Body of pancreas (tissue), 4 donors: ENCODE results near the gene EMP1. TPM values are rescaled to one million over a fixed set of nuclear protein-coding genes. Genes with fewer than 3 reads are reported as not detected.

ENCODE experiments used
- ATAC-seq: fragments of 150-250 bp; one replicate; pipeline ENCODE4 v1.9.1; 2016
- DNase-seq, 4 donors: peaks; one replicate each; pipeline ENCODE4 v3.0.0-alpha.2; 2019
- H3K27ac ChIP-seq, 4 donors: fragments of 200-600 bp; sonication (generic); 1 replicate in 3 of 4; 2 replicates in 1 of 4; pipeline versions ENCODE4 v1.5.1 to v1.6.1; 2016 to 2019; ENCODE audit warnings: mild to moderate bottlenecking in 1 of 4, mixed read lengths in 1 of 4, moderate library complexity in 1 of 4
- H3K27me3 ChIP-seq, 2 donors: fragments of 200-600 bp; sonication (generic); one replicate each; pipeline ENCODE4 v1.6.0; 2016; ENCODE audit warnings: mild to moderate bottlenecking in 1 of 2
- H3K36me3 ChIP-seq, 2 donors: fragments of 200-600 bp; sonication (generic); replicated peaks in 1 of 2; 2 replicates each; pipeline ENCODE4 v1.5.1; 2016; ENCODE audit warnings: low read depth in 2 of 2; ENCODE audit not compliant: insufficient read depth in 1 of 2
- H3K4me1 ChIP-seq: fragments of 200-600 bp; sonication (generic); one replicate; pipeline ENCODE4 v1.6.0; 2016
- H3K4me3 ChIP-seq, 2 donors: fragments of 200-600 bp; sonication (generic); 1 replicate in 1 of 2; 2 replicates in 1 of 2; pipeline ENCODE4 v1.5.1; 2016 to 2019
- H3K9me3 ChIP-seq, 3 donors: fragments of 200-600 bp; sonication (generic); 1 replicate in 2 of 3; 2 replicates in 1 of 3; pipeline ENCODE4 v1.5.1; 2016
- POLR2A ChIP-seq, 3 donors: fragments of 450-650 bp; IDR thresholded peaks; one replicate each; pipeline ENCODE4 v1.6.1; 2016; ENCODE audit warnings: antibody characterized with exemption in 3 of 3, mild to moderate bottlenecking in 2 of 3
- WGBS, 2 donors: methylation state at CpG; one replicate each; pipeline ENCODE4 v1.1.5; 2017; 5-methylcytosine and 5-hydroxymethylcytosine counted together
- intact Hi-C: fragments of 100-400 bp; cut with DNase I; formaldehyde crosslinking; loops from one replicate; pipeline ENCODE4 v1.15.1; 2023
- total RNA-seq, 2 donors: library from RNA; depleted of rRNA; stranded (reverse); fragments of >200 nt; gene quantifications; one replicate each; pipeline ENCODE4 v1.1.0, GENCODE V29; 2016
- TF ChIP-seq, protein P1 (sequence below), 7 experiments: fragments of 450-650 bp in 4 of 7; fragments of 200-600 bp in 3 of 7; sonication (generic) in 3 of 7; IDR thresholded peaks; one replicate each; pipeline ENCODE4 v1.5.1; 2016 to 2019; ENCODE audit warnings: antibody characterized with exemption in 7 of 7

The EMP1 gene
- total RNA-seq, 2 donors from 2014 or later: 29.0 to 40.5 TPM

DNA sequence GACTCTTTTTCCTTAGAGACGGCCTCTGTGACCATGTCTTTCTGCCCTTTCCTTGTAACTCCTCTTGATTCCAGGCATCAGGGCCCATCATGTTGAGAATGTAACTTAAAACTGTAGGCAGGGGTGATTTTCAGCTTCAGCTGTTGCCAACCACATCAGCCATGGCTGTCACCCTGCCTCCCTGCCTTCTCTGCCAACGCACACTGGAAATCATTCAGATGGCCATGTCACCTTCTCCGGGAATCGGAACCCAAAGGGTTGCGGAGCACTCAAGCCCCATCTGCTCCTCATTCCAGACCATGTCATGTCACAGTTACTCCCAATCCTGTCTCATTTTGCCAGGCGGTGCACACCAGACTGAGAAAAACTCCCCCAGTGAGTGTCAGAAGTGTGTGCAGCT is 72.1 kb downstream of the EMP1 start:
- ATAC-seq: no peak
- H3K4me3 ChIP-seq: no peak overlapping the region
- no peaks in the 10 kb centered on the region for H3K27me3 ChIP-seq
- H3K4me1 ChIP-seq: no peaks in the 10 kb centered on the region
- H3K36me3 ChIP-seq: no peaks in the 10 kb centered on the region
- no peak for DNase-seq
- intact Hi-C loops: no loop called here
- TF ChIP-seq, protein P1, sequence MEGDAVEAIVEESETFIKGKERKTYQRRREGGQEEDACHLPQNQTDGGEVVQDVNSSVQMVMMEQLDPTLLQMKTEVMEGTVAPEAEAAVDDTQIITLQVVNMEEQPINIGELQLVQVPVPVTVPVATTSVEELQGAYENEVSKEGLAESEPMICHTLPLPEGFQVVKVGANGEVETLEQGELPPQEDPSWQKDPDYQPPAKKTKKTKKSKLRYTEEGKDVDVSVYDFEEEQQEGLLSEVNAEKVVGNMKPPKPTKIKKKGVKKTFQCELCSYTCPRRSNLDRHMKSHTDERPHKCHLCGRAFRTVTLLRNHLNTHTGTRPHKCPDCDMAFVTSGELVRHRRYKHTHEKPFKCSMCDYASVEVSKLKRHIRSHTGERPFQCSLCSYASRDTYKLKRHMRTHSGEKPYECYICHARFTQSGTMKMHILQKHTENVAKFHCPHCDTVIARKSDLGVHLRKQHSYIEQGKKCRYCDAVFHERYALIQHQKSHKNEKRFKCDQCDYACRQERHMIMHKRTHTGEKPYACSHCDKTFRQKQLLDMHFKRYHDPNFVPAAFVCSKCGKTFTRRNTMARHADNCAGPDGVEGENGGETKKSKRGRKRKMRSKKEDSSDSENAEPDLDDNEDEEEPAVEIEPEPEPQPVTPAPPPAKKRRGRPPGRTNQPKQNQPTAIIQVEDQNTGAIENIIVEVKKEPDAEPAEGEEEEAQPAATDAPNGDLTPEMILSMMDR (IDR thresholded peaks at IDR 0.05): no peak
- TF ChIP-seq POLR2A (IDR thresholded peaks at IDR 0.05): no peak
- 87 to 94% methylated on average over 6 of the region's 6 CpGs for WGBS, 2 donors
- no peak overlapping the region for H3K27ac ChIP-seq
- H3K9me3 ChIP-seq: no peaks in the 10 kb centered on the region

Other genes with a start within 250 kb of the EMP1 start
- not detected for gene GPRC5D, start 244.6 kb upstream of the EMP1 start, total RNA-seq
- gene HEBP1, start 196.5 kb upstream of the EMP1 start, total RNA-seq: 10 to 100 TPM; 19.4 to 28.8 TPM
- gene FAM234B, start 152.3 kb upstream of the EMP1 start, total RNA-seq: 1 to 10 TPM; 8.0 to 9.6 TPM
- 1 to 10 TPM in 1 of 2 donors, under 1 TPM in 1; 0.66 to 2.1 TPM for gene GSG1, start 93.1 kb upstream of the EMP1 start, total RNA-seq